Suprapubic skin (tissue), 3 donors: ENCODE results near the gene TANC1.

ENCODE experiments used
- CTCF ChIP-seq, 2 donors: fragments of 200-600 bp in 1 of 2; fragments of 450-650 bp in 1 of 2; sonication (generic) in 1 of 2; IDR thresholded peaks; one replicate each; pipeline ENCODE4 v1.5.1; 2016 to 2019; ENCODE audit warnings: antibody characterized with exemption in 2 of 2, mild to moderate bottlenecking in 1 of 2, moderate library complexity in 1 of 2
- POLR2AphosphoS5 ChIP-seq, 3 donors: sonication (generic); formaldehyde crosslinking; IDR thresholded peaks; one replicate each; pipeline ENCODE4 v1.6.1; 2017; ENCODE audit warnings: antibody characterized with exemption in 3 of 3

- TF ChIP-seq CTCF (IDR thresholded peaks at IDR 0.05) (no peak), POLR2AphosphoS5 (IDR thresholded peaks at IDR 0.05) (no peak)
Observed at GRCh38 chr2:158963071-158963470, 5.4 kb upstream of the TANC1 start.
